ENCODE data around the gene LRIT1.

Gene LRIT1

GRCh38 chr10:84208023-84208422 lies 33.3 kb downstream of the LRIT1 start:
- no peak overlapping the region for H3K9ac ChIP-seq (ENCODE audit: low read length)
- H3K4me3 ChIP-seq (ENCODE audit: low read depth in 1 of 2, low read length in 2 of 2): no peak overlapping the region
- no peak overlapping the region for H3K27ac ChIP-seq (ENCODE audit: low read depth, low read length)
- no peaks in the 10 kb centered on the region for H3K27me3 ChIP-seq (ENCODE audit: control insufficient read depth in 1 of 2, insufficient read depth in 2 of 2, low read length in 2 of 2)
- no peaks in the 10 kb centered on the region for H3K9me3 ChIP-seq (ENCODE audit: low read length)
- no peaks in the 10 kb centered on the region for H3K4me1 ChIP-seq (ENCODE audit: insufficient read depth, low read length)
- no peaks in the 10 kb centered on the region for H3K36me3 ChIP-seq (ENCODE audit: insufficient read depth, low read length)

GRCh38 chr10:84205853-84206525 lies 35.4 kb downstream of the LRIT1 start:
- Histone ChIP-seq H3K4me1 (ENCODE audit: insufficient read depth, low read length) (no peaks in the 10 kb centered on the region), H3K4me3 (ENCODE audit: low read depth in 1 of 2, low read length in 2 of 2) (no peak overlapping the region), H3K27ac (ENCODE audit: low read depth, low read length) (no peak overlapping the region), H3K27me3 (ENCODE audit: control insufficient read depth in 1 of 2, insufficient read depth in 2 of 2, low read length in 2 of 2) (no peaks in the 10 kb centered on the region), H3K36me3 (ENCODE audit: insufficient read depth, low read length) (no peaks in the 10 kb centered on the region), H3K9me3 (ENCODE audit: low read length) (no peaks in the 10 kb centered on the region), H3K9ac (ENCODE audit: low read length) (no peak overlapping the region)

- no peak overlapping the region for H3K4me3 ChIP-seq (ENCODE audit: low read depth in 1 of 2, low read length in 2 of 2)
- no peak overlapping the region for H3K27ac ChIP-seq (ENCODE audit: low read depth, low read length)
- H3K27me3 ChIP-seq (ENCODE audit: control insufficient read depth in 1 of 2, insufficient read depth in 2 of 2, low read length in 2 of 2): no peaks in the 10 kb centered on the region
- H3K9me3 ChIP-seq (ENCODE audit: low read length): no peaks in the 10 kb centered on the region
- no peaks in the 10 kb centered on the region for H3K36me3 ChIP-seq (ENCODE audit: insufficient read depth, low read length)
- H3K9ac ChIP-seq (ENCODE audit: low read length): no peak overlapping the region
- no peaks in the 10 kb centered on the region for H3K4me1 ChIP-seq (ENCODE audit: insufficient read depth, low read length)
Observed at GRCh38 chr10:84205049-84205852, 36.1 kb downstream of the LRIT1 start.

GRCh38 chr10:84204610-84205009 lies 36.7 kb downstream of the LRIT1 start:
- H3K4me1 ChIP-seq (ENCODE audit: insufficient read depth, low read length): no peaks in the 10 kb centered on the region
- H3K9me3 ChIP-seq (ENCODE audit: low read length): no peaks in the 10 kb centered on the region
- H3K4me3 ChIP-seq (ENCODE audit: low read depth in 1 of 2, low read length in 2 of 2): no peak overlapping the region
- no peak overlapping the region for H3K27ac ChIP-seq (ENCODE audit: low read depth, low read length)
- no peaks in the 10 kb centered on the region for H3K27me3 ChIP-seq (ENCODE audit: control insufficient read depth in 1 of 2, insufficient read depth in 2 of 2, low read length in 2 of 2)
- H3K36me3 ChIP-seq (ENCODE audit: insufficient read depth, low read length): no peaks in the 10 kb centered on the region
- no peak overlapping the region for H3K9ac ChIP-seq (ENCODE audit: low read length)

- H3K27ac ChIP-seq (ENCODE audit: low read depth, low read length): no peak overlapping the region
- H3K27me3 ChIP-seq (ENCODE audit: control insufficient read depth in 1 of 2, insufficient read depth in 2 of 2, low read length in 2 of 2): no peaks in the 10 kb centered on the region
- H3K9ac ChIP-seq (ENCODE audit: low read length): no peak overlapping the region
Observed at GRCh38 chr10:84204122-84204521, 37.2 kb downstream of the LRIT1 start.

GRCh38 chr10:84202349-84202748 lies 39.0 kb downstream of the LRIT1 start:
- no peaks in the 10 kb centered on the region for H3K36me3 ChIP-seq (ENCODE audit: insufficient read depth, low read length)
- H3K9me3 ChIP-seq (ENCODE audit: low read length): no peaks in the 10 kb centered on the region
- no peaks in the 10 kb centered on the region for H3K27me3 ChIP-seq (ENCODE audit: control insufficient read depth in 1 of 2, insufficient read depth in 2 of 2, low read length in 2 of 2)
- no peak overlapping the region for H3K27ac ChIP-seq (ENCODE audit: low read depth, low read length)
- H3K9ac ChIP-seq (ENCODE audit: low read length): no peak overlapping the region
- H3K4me3 ChIP-seq (ENCODE audit: low read depth in 1 of 2, low read length in 2 of 2): no peak overlapping the region
- peaks cover 6% of the 10 kb centered on the region for H3K4me1 ChIP-seq (ENCODE audit: insufficient read depth, low read length)

More at GRCh38 chr10:84204122-84204521, 37.2 kb downstream of the LRIT1 start:
- no peaks in the 10 kb centered on the region for H3K9me3 ChIP-seq (ENCODE audit: low read length)
- H3K36me3 ChIP-seq (ENCODE audit: insufficient read depth, low read length): no peaks in the 10 kb centered on the region
- H3K4me3 ChIP-seq (ENCODE audit: low read depth in 1 of 2, low read length in 2 of 2): no peak overlapping the region
- H3K4me1 ChIP-seq (ENCODE audit: insufficient read depth, low read length): no peaks in the 10 kb centered on the region

- Histone ChIP-seq H3K27me3 (ENCODE audit: control insufficient read depth in 1 of 2, insufficient read depth in 2 of 2, low read length in 2 of 2) (no peaks in the 10 kb centered on the region), H3K4me1 (ENCODE audit: insufficient read depth, low read length) (peaks cover 12% of the 10 kb centered on the region), H3K36me3 (ENCODE audit: insufficient read depth, low read length) (no peaks in the 10 kb centered on the region), H3K4me3 (ENCODE audit: low read depth in 1 of 2, low read length in 2 of 2) (no peak overlapping the region), H3K9me3 (ENCODE audit: low read length) (no peaks in the 10 kb centered on the region), H3K9ac (ENCODE audit: low read length) (no peak overlapping the region), H3K27ac (ENCODE audit: low read depth, low read length) (no peak overlapping the region)
Observed at GRCh38 chr10:84201682-84202081, 39.7 kb downstream of the LRIT1 start.

GRCh38 chr10:84201244-84201606 lies 40.1 kb downstream of the LRIT1 start:
- H3K4me3 ChIP-seq (ENCODE audit: low read depth in 1 of 2, low read length in 2 of 2): no peak overlapping the region
- no peak overlapping the region for H3K9ac ChIP-seq (ENCODE audit: low read length)
- H3K27me3 ChIP-seq (ENCODE audit: control insufficient read depth in 1 of 2, insufficient read depth in 2 of 2, low read length in 2 of 2): no peaks in the 10 kb centered on the region
- no peak overlapping the region for H3K27ac ChIP-seq (ENCODE audit: low read depth, low read length)
- H3K4me1 ChIP-seq (ENCODE audit: insufficient read depth, low read length): peaks cover 16% of the 10 kb centered on the region
- no peaks in the 10 kb centered on the region for H3K9me3 ChIP-seq (ENCODE audit: low read length)
- H3K36me3 ChIP-seq (ENCODE audit: insufficient read depth, low read length): no peaks in the 10 kb centered on the region

GRCh38 chr10:84200537-84201243 lies 40.7 kb downstream of the LRIT1 start:
- Histone ChIP-seq H3K9ac (ENCODE audit: low read length) (no peak overlapping the region), H3K4me3 (ENCODE audit: low read depth in 1 of 2, low read length in 2 of 2) (no peak overlapping the region), H3K27ac (ENCODE audit: low read depth, low read length) (no peak overlapping the region), H3K36me3 (ENCODE audit: insufficient read depth, low read length) (no peaks in the 10 kb centered on the region), H3K27me3 (ENCODE audit: control insufficient read depth in 1 of 2, insufficient read depth in 2 of 2, low read length in 2 of 2) (peaks cover 0 to 3% of the 10 kb centered on the region in 2 donors), H3K9me3 (ENCODE audit: low read length) (no peaks in the 10 kb centered on the region), H3K4me1 (ENCODE audit: insufficient read depth, low read length) (peaks cover 21% of the 10 kb centered on the region)

GRCh38 chr10:84198206-84198915 lies 43.0 kb downstream of the LRIT1 start:
- Histone ChIP-seq H3K4me1 (ENCODE audit: insufficient read depth, low read length) (peaks cover 35% of the 10 kb centered on the region), H3K36me3 (ENCODE audit: insufficient read depth, low read length) (no peaks in the 10 kb centered on the region), H3K9me3 (ENCODE audit: low read length) (no peaks in the 10 kb centered on the region), H3K4me3 (ENCODE audit: low read depth in 1 of 2, low read length in 2 of 2) (no peak overlapping the region), H3K27me3 (ENCODE audit: control insufficient read depth in 1 of 2, insufficient read depth in 2 of 2, low read length in 2 of 2) (peaks cover 2 to 26% of the 10 kb centered on the region in 2 donors), H3K9ac (ENCODE audit: low read length) (no peak overlapping the region), H3K27ac (ENCODE audit: low read depth, low read length) (no peak overlapping the region)

- Histone ChIP-seq H3K9me3 (ENCODE audit: low read length) (no peaks in the 10 kb centered on the region), H3K4me3 (ENCODE audit: low read depth in 1 of 2, low read length in 2 of 2) (no peak overlapping the region), H3K36me3 (ENCODE audit: insufficient read depth, low read length) (no peaks in the 10 kb centered on the region), H3K27ac (ENCODE audit: low read depth, low read length) (no peak overlapping the region), H3K4me1 (ENCODE audit: insufficient read depth, low read length) (peaks cover 35% of the 10 kb centered on the region), H3K9ac (ENCODE audit: low read length) (no peak overlapping the region), H3K27me3 (ENCODE audit: control insufficient read depth in 1 of 2, insufficient read depth in 2 of 2, low read length in 2 of 2) (peaks cover 6 to 26% of the 10 kb centered on the region in 2 donors)
Observed at GRCh38 chr10:84197643-84198042, 43.7 kb downstream of the LRIT1 start.
